NOMO-1 treated with DMSO at 0.1 percent for 48 hours (cell line): Measurements from ENCODE around the gene PLIN4.
A peak's percentile ranks its signal among the peaks of the same experiment; 100 is the strongest.
"Not testable (repeated sequence)": the region's sequence is repeated elsewhere in the genome, so short reads cannot be mapped to it uniquely, and the experiment has no call there.

Source experiments
- DNase-seq: peaks from one replicate; lab custom pipeline; 2025; ENCODE audit not compliant: unreplicated experiment; lab: John Stamatoyannopoulos, UW

The PLIN4 gene

GRCh38 chr19:4527377-4527776 lies 9.1 kb upstream of the PLIN4 start:
- DNase-seq: not testable (repeated sequence)

- DNase-seq: no peak
Measured at GRCh38 chr19:4525563-4526002, 7.3 kb upstream of the PLIN4 start.

- peak; percentile 31 for DNase-seq
Measured at GRCh38 chr19:4524808-4525562, 6.7 kb upstream of the PLIN4 start.

GRCh38 chr19:4523306-4524110 lies 5.2 kb upstream of the PLIN4 start:
- peak; percentile 30 for DNase-seq

- no peak for DNase-seq
Measured at GRCh38 chr19:4522291-4523002, 4.2 kb upstream of the PLIN4 start.

- no peak for DNase-seq
Measured at GRCh38 chr19:4521888-4522242, 3.6 kb upstream of the PLIN4 start.

GRCh38 chr19:4521170-4521887 lies 3.0 kb upstream of the PLIN4 start:
- no peak for DNase-seq

GRCh38 chr19:4519521-4520277 lies 1.4 kb upstream of the PLIN4 start:
- no peak for DNase-seq

GRCh38 chr19:4519172-4519496 lies 848 bp upstream of the PLIN4 start:
- DNase-seq: no peak

- no peak for DNase-seq
Measured at GRCh38 chr19:4517451-4518057, 732 bp downstream of the PLIN4 start.

GRCh38 chr19:4516939-4517300 lies 1.4 kb downstream of the PLIN4 start:
- DNase-seq: no peak

- no peak for DNase-seq
Measured at GRCh38 chr19:4516199-4516938, 1.9 kb downstream of the PLIN4 start.

GRCh38 chr19:4515732-4516131 lies 2.6 kb downstream of the PLIN4 start:
- DNase-seq: no peak

- DNase-seq: no peak
Measured at GRCh38 chr19:4513248-4513647, 5.0 kb downstream of the PLIN4 start.

GRCh38 chr19:4512070-4512469 lies 6.2 kb downstream of the PLIN4 start:
- DNase-seq: no peak

GRCh38 chr19:4511300-4512054 lies 6.8 kb downstream of the PLIN4 start:
- DNase-seq: no peak

GRCh38 chr19:4510435-4511255 lies 7.6 kb downstream of the PLIN4 start:
- no peak for DNase-seq

- DNase-seq: no peak
Measured at GRCh38 chr19:4508698-4509097, 9.6 kb downstream of the PLIN4 start.
